HEK293 (cell line): ENCODE results near the gene MOV10L1.

ENCODE experiments used
- ZBTB1 ChIP-seq: fragments of 450-650 bp; formaldehyde crosslinking; IDR thresholded peaks from 2 replicates; pipeline ENCODE4 v1.5.1; 2016; ENCODE audit warnings: missing biosample characterization, missing genetic modification characterization
- ZBTB17 ChIP-seq: fragments of 450-650 bp; formaldehyde crosslinking; IDR thresholded peaks from 2 replicates; pipeline ENCODE4 v1.5.1; 2016; ENCODE audit warnings: missing biosample characterization, missing genetic modification characterization
- ZNF174 ChIP-seq: fragments of 450-650 bp; formaldehyde crosslinking; IDR thresholded peaks from 2 replicates; pipeline ENCODE4 v1.5.0; 2017; ENCODE audit warnings: missing biosample characterization, mild to moderate bottlenecking, missing genetic modification characterization
- ZNF830 ChIP-seq: fragments of 450-650 bp; IDR thresholded peaks from 2 replicates; pipeline ENCODE4 v1.5.0; 2018; ENCODE audit warnings: missing biosample characterization, missing genetic modification characterization, low read depth, mild to moderate bottlenecking, moderate library complexity
- TF ChIP-seq, protein P1 (sequence below): fragments of 450-650 bp; formaldehyde crosslinking; IDR thresholded peaks from 2 replicates; pipeline ENCODE4 v1.5.1; 2016; ENCODE audit warnings: missing biosample characterization, missing genetic modification characterization

DNA sequence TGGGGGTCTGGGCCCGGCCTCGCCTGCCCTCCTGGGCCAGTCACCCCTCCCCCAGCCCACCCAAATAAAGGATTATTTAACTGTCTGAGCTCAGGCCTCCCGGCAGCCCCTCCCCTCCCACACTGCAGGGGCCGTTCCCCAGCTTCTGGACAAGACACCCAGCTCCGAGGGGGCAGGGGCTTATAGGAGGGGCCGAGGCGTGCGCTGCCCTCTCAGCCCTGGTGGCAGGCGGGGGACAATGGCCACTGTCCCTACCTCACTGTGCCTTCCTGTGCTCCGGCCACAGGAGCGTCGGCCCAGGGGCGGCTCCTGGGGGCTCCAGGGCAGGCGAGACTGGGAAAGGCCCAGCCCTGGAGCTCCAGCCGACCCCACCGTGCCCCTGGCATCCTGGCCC is 108.8 kb downstream of the MOV10L1 start:
- TF ChIP-seq, protein P1, sequence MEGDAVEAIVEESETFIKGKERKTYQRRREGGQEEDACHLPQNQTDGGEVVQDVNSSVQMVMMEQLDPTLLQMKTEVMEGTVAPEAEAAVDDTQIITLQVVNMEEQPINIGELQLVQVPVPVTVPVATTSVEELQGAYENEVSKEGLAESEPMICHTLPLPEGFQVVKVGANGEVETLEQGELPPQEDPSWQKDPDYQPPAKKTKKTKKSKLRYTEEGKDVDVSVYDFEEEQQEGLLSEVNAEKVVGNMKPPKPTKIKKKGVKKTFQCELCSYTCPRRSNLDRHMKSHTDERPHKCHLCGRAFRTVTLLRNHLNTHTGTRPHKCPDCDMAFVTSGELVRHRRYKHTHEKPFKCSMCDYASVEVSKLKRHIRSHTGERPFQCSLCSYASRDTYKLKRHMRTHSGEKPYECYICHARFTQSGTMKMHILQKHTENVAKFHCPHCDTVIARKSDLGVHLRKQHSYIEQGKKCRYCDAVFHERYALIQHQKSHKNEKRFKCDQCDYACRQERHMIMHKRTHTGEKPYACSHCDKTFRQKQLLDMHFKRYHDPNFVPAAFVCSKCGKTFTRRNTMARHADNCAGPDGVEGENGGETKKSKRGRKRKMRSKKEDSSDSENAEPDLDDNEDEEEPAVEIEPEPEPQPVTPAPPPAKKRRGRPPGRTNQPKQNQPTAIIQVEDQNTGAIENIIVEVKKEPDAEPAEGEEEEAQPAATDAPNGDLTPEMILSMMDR, result no peak
- TF ChIP-seq ZBTB1 (tag by site-specific recombination) (no peak), ZNF830 (no peak), ZBTB17 (no peak), ZNF174 (tag by site-specific recombination) (no peak)
